NCI-H1417 (cell line): ENCODE results near the gene HOXD4.

Experiments
- DNase-seq, 3 experiments: peaks; one replicate each; lab custom pipeline; 2025; lab: John Stamatoyannopoulos, UW

The HOXD4 gene

GRCh38 chr2:176114120-176114929 is 37.0 kb upstream of the HOXD4 start:
- peak; percentile 31 to 97 (median 93) for DNase-seq

GRCh38 chr2:176114930-176115625 is 36.3 kb upstream of the HOXD4 start:
- DNase-seq = no peak

- no peak for DNase-seq
These were observed 35.2 kb upstream of the HOXD4 start, which contains the start of gene HOXD10 for GRCh38 chr2:176115883-176116813. Gene HOXD10 (plus strand): TSS chr2:176116778. CDS start chr2:176116834, 56 bp downstream.

- no peak for DNase-seq
These were observed 34.1 kb upstream of the HOXD4 start for GRCh38 chr2:176117162-176117822.

- DNase-seq = no peak
These were observed 33.5 kb upstream of the HOXD4 start for GRCh38 chr2:176117823-176118371.

- DNase-seq = peak in 2 of 3 experiments; percentile 6 to 43
These were observed 32.6 kb upstream of the HOXD4 start for GRCh38 chr2:176118601-176119339.

GRCh38 chr2:176120364-176121189 is 30.8 kb upstream of the HOXD4 start:
- DNase-seq = no peak

- DNase-seq = no peak
These were observed 29.9 kb upstream of the HOXD4 start for GRCh38 chr2:176121190-176122051.

GRCh38 chr2:176122052-176122682 is 29.2 kb upstream of the HOXD4 start:
- no peak for DNase-seq

- DNase-seq = no peak
These were observed 28.5 kb upstream of the HOXD4 start, which contains the start of gene HOXD9 for GRCh38 chr2:176122683-176123410. Gene HOXD9 (plus strand): TSS chr2:176122719. CDS start chr2:176122769, 50 bp downstream.

GRCh38 chr2:176123411-176124109 is 27.8 kb upstream of the HOXD4 start:
- no peak for DNase-seq

GRCh38 chr2:176124110-176124946 is 27.0 kb upstream of the HOXD4 start:
- DNase-seq = no peak

GRCh38 chr2:176124947-176125771 is 26.2 kb upstream of the HOXD4 start:
- no peak for DNase-seq

GRCh38 chr2:176125772-176126054 is 25.6 kb upstream of the HOXD4 start:
- peak in 1 of 3 experiments; percentile 28 for DNase-seq
